CD4-positive, alpha-beta T cell treated with Interleukin-17A for 1 hour (primary cell): ENCODE results near the gene TNFSF15.

Experiments used
- DNase-seq: peaks from one replicate; pipeline ENCODE4 v3.0.0-alpha.2; 2020

TNFSF15 gene

DNA sequence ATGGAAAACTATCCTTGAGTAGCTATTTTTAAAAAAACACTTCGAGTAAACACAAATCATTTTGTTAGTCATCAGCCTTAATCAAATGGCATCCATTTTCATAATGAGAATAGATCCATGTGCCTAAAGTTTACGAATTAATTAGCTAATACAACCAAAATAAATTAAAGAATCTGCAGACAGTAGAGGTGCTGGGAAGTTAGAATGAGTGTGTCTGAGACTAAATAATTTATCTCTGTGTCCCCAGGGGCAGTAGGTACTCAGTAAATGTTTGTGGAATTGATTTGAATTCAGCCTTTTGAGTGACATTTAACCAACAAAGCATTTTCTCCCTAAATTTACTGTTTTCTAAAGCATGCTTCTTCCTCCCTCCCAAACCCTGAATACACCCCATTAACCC is 18.6 kb downstream of the TNFSF15 start:
- DNase-seq: no peak

GRCh38 chr9:114785866-114786650 is 19.8 kb downstream of the TNFSF15 start:
- DNase-seq: no peak

- no peak for DNase-seq
Observed at GRCh38 chr9:114784721-114785279, 21.0 kb downstream of the TNFSF15 start.

DNA sequence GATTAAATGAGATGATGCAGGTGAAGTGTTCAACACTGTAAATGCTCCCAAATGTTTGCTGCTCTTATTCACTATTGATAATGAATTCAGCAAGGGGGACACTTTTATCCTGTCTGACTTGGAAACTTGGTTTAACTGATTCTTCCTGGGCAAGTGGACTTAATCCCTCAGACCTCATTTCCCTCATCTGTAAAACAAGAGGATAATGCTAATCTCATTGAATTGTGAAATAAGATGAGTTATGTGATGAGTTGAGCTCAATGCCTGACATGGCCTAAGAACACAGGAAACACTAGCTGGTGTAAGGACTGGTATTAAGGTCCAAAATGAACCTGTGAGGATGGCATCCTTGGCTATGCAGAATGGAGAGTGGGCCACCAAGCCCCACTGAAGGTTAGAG is 23.3 kb downstream of the TNFSF15 start:
- DNase-seq: no peak

- DNase-seq: no peak
Observed at GRCh38 chr9:114779352-114779845, 26.4 kb downstream of the TNFSF15 start.

- DNase-seq: peak; percentile 11
Observed at GRCh38 chr9:114777821-114778609, 27.8 kb downstream of the TNFSF15 start.

DNA sequence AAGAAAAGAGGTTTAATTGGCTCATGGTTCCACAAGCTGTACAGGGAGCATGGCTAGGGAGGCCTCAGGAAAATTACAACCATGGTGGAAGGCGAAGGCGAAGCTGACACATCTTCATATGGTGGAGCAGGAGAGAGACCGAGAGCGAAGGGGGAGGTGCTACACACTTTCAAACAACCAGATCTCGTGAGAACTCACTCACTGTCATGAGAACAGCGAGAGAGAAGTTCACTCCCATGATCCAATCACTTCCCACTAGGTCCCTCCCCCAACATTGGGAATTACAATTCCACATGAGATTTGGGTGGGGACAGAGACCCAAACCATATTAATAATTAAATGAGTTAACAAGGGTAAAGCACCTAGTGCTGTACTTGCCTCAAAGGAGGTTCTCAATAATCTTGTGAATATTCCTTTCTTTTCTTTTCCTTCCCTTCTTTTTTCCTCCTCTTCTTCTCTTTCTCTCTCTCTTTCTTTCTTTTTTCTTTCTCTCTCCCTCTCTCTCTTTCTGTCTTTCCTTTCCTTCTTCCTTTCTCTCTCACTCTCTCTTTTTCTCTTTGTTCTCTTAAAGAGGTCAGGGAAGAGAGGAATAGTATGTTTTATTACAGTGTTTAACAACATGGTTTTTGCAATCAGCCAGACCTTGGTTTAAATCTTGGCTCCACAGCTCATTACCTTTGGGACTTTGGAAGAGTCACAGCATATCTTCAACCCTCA is 29.0 kb downstream of the TNFSF15 start:
- DNase-seq: no peak

- DNase-seq: no peak
Observed at GRCh38 chr9:114775981-114776380, 29.9 kb downstream of the TNFSF15 start.

GRCh38 chr9:114775121-114775520 is 30.7 kb downstream of the TNFSF15 start:
- no peak for DNase-seq

- no peak for DNase-seq
Observed at GRCh38 chr9:114774524-114774923, 31.3 kb downstream of the TNFSF15 start.

- DNase-seq: no peak
Observed at GRCh38 chr9:114771889-114772288, 34.0 kb downstream of the TNFSF15 start.

GRCh38 chr9:114770991-114771390 is 34.8 kb downstream of the TNFSF15 start:
- DNase-seq: no peak

DNA sequence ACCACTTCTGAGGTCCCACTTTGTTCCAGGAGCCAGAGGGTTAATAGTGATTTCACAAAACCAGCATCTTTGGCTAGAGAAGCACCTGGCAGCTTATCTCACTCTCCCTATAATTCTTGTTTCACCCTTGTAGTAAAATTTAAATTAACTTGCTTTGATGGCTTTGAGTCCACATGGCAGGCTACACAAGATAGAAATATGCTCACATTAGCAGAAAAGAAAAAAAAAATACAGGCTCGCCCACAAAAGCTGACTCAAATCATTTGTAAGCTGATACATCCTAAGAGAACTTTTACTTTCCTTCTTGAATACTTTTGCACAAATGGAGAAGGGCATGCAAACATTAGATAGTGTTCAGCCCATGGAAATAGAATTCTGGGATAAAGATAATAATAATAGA is 36.2 kb downstream of the TNFSF15 start:
- no peak for DNase-seq

GRCh38 chr9:114763220-114763619 is 42.6 kb downstream of the TNFSF15 start:
- DNase-seq: no peak

DNA sequence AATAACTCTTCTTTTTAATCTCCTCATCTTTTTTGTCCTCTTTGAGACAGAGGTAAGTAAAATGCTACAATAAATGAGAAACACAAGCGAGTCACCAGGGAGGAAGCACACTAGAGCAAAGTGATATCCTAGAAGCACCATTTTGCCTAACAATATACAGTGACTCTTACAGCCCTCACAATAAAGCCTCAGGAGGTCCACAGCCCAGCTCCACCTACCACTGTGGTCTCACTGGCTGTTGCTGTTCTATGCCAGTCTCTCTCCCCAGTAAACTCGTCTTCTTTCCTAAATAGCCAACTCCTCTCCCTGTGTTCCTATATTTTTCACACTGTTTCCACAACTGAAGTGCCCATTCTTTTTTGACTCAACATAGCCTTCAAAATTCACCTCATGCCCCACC is 44.3 kb downstream of the TNFSF15 start:
- no peak for DNase-seq

DNA sequence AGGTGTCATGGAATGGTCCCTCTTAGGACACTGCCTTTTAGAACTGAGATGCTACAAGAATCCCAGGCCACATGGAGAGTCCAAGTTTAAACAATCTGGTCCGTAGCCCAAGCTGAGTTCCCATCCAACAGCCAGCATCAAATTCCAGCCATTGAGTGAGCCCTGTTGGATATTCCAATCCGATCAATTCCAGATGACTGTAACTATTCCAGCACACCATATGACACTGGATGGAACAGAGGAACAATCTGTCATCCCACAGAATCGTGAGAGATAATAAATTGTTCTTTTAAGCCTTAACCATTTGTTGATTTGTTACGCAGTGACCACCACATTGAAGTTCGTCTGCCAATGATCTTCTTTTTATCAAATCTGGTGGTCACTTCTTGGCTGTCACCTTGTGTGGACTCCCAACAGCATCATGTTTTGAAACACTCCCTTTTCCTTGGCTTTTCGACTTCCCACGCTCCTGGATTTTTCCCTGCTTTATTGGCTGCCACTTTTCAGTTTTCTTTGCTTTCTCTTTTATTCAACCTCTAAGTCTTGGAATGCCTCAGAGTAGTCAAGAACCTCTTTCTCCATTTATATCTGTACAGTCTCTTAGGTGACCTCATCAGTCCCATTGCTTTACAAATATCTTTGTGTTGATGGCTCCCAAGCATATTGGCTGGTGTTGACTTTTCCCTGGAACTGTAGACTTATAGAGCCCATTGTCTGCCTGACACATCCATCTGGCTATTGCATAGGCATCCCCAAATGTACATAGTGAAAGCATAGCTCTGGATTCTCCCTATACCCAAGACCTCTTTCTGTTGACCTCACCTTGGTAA is 46.1 kb downstream of the TNFSF15 start:
- no peak for DNase-seq

GRCh38 chr9:114757984-114758383 is 47.9 kb downstream of the TNFSF15 start:
- no peak for DNase-seq

- no peak for DNase-seq
Observed at GRCh38 chr9:114757395-114757794, 48.4 kb downstream of the TNFSF15 start.

DNA sequence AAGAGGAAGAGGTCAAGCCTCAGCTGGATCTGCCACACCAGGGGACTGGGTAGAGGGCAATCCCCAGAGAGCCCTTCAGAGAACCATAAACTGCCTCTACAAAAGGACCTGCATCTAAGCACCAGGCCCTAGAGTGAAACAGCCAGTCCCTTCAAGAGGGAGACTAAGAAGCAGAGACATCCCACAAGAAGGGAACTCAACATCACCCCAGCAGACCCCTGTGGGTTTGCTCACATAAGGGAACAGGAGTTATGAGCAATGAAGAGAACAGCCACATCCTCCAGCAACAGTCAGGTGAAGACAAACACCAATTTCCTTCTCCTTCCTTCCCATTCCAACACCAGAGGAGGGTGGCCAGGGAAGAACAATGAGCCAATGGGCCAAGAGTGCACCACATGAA is 48.9 kb downstream of the TNFSF15 start:
- no peak for DNase-seq

GRCh38 chr9:114754581-114754980 is 51.3 kb downstream of the TNFSF15 start:
- DNase-seq: peak; percentile 19

- DNase-seq: no peak
Observed at GRCh38 chr9:114746591-114747346, 59.1 kb downstream of the TNFSF15 start.
